ENCODE measurements around the gene FAM98A.

FAM98A gene

GRCh38 chr2:33535421-33535820, 63.7 kb downstream of the FAM98A start:
- DNase-seq (ENCODE audit: low read depth in 2 of 2), result peak in 1 of 2 donors; percentile 8
- TF ChIP-seq CTCF (IDR thresholded peaks at IDR 0.05; ENCODE audit: low read depth, low read length), result no peak
- no peak overlapping the region for H3K4me3 ChIP-seq (replicated peaks in 1 of 2; ENCODE audit: low read depth in 2 of 2, low read length in 2 of 2)
